Skeletal muscle satellite cell (primary cell): ENCODE results near the gene UGT2A2.

Experiments used
- H3K27me3 ChIP-seq: 2 replicates; pipeline ENCODE4 v1.7.0; 2013; ENCODE audit warnings: low read length; ENCODE audit not compliant: control insufficient read depth, insufficient read depth
- H3K36me3 ChIP-seq: 2 replicates; pipeline ENCODE4 v1.7.0; 2013; ENCODE audit warnings: mild to moderate bottlenecking, control low read depth, low read length; ENCODE audit not compliant: insufficient read depth
- H3K4me1 ChIP-seq: 2 replicates; pipeline ENCODE4 v1.7.0; 2013; ENCODE audit warnings: low read length; ENCODE audit not compliant: control insufficient read depth, insufficient read depth
- H3K4me2 ChIP-seq: 2 replicates; pipeline ENCODE4 v1.7.0; 2013; ENCODE audit warnings: mild to moderate bottlenecking, low read length
- H3K4me3 ChIP-seq: 2 replicates; pipeline ENCODE4 v1.7.0; 2013; ENCODE audit warnings: low read length
- H3K9ac ChIP-seq: 2 replicates; pipeline ENCODE4 v1.7.0; 2013; ENCODE audit warnings: mild to moderate bottlenecking, low read depth, low read length, moderate library complexity
- H3K9me3 ChIP-seq: replicated peaks from 2 replicates; pipeline ENCODE4 v1.7.0; 2013; ENCODE audit warnings: mild to moderate bottlenecking, control low read depth, low read length

UGT2A2 gene

DNA sequence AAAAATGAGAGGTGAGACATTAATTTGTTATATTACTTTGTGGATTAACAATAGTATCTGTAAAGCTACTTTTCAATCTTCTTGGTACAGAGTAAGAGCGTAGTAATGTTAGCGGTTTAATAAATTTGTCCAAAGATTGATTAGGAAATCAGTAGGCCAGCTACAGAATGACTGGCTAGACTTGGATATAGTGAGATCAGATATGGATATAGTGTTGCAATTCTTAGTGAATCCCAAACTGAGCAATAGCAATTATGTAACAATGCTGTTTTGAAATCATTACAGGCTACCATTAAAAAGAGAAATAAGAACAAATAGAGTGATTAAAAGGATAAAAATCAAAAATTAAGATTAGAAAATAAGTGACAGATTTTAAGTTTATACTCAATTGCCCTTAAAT, 847 bp upstream of the UGT2A2 start:
- H3K4me3 ChIP-seq, result no peak overlapping the region
- H3K9ac ChIP-seq, result no peak overlapping the region
- H3K9me3 ChIP-seq, result no peaks in the 10 kb centered on the region
- no peaks in the 10 kb centered on the region for H3K4me1 ChIP-seq
- no peak overlapping the region for H3K4me2 ChIP-seq
- H3K36me3 ChIP-seq, result no peaks in the 10 kb centered on the region
- H3K27me3 ChIP-seq, result no peaks in the 10 kb centered on the region

DNA sequence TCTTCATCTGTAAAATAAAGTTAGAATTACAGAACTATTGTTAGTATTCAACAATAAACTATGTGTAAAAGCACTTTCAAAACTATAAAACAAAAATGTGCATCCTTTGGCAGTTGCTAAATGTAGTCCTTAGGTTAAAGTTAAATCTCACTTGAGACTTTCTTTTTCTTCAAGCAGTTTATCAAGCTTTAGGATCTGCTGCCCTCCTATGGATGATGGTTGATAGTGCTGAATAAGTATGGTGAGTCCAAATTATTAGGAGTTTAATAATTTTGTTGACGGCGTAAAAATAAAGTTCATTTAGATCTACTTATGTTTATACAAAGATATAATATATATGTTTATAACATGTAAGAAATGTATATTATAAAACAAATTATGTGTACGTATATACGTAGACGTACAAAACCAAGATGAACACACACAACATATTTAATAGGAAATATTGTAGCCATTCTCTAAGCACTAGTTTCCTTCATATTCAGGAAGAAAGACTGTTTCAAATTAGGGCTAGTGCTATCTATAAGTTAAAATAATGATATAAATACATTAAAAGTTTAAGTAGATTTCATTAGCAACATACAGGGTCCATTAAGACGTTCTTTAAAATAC, 22.3 kb downstream of the UGT2A2 start:
- H3K9ac ChIP-seq, result no peak overlapping the region
- no peak overlapping the region for H3K4me3 ChIP-seq
- no peaks in the 10 kb centered on the region for H3K27me3 ChIP-seq
- H3K36me3 ChIP-seq, result no peaks in the 10 kb centered on the region
- H3K4me2 ChIP-seq, result no peak overlapping the region
- no peaks in the 10 kb centered on the region for H3K4me1 ChIP-seq
- H3K9me3 ChIP-seq, result no peaks in the 10 kb centered on the region

DNA sequence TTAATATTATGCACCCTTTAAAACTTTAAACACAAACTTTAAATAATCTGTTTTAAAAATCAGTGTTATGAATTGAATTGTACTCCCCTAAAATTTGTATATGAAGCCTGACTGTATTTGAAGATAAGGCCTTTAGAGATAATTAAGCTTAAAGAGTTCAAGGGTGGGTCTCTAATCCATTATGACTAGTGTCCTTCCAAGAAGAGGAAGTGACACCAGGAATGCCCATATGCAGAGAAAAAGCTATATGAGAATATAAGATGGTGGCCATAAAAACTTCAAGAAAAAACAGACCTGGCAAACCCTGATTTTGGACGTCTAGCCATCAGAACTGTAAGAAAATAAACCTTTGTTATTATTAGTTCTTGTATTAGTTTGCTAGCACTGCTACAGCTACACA, 29.0 kb downstream of the UGT2A2 start:
- Histone ChIP-seq H3K9ac (no peak overlapping the region), H3K4me2 (no peak overlapping the region), H3K9me3 (no peaks in the 10 kb centered on the region), H3K4me1 (no peaks in the 10 kb centered on the region), H3K27me3 (no peaks in the 10 kb centered on the region), H3K4me3 (no peak overlapping the region), H3K36me3 (no peaks in the 10 kb centered on the region)

DNA sequence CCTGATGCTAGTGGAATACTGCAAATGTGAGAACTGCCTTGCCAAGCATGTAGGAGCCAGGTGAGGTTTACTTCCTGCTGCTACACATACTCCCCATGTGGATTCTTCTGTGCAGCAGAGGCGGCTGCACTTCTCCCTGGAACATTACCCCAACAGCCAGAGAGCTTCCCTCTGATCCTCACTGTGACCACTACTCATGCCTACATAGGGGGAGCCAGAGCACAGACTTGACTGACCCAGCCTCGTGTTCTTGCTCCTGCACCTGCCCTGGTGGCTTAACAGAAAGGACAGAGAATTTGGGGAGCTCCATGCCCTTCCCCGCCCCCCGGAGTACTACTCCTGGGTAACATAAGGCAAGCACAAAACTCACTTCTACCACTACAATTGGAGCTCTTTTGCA, 38.4 kb downstream of the UGT2A2 start:
- Histone ChIP-seq H3K27me3 (no peaks in the 10 kb centered on the region), H3K9ac (no peak overlapping the region), H3K9me3 (no peaks in the 10 kb centered on the region), H3K4me3 (no peak overlapping the region), H3K4me1 (no peaks in the 10 kb centered on the region), H3K4me2 (no peak overlapping the region), H3K36me3 (no peaks in the 10 kb centered on the region)

DNA sequence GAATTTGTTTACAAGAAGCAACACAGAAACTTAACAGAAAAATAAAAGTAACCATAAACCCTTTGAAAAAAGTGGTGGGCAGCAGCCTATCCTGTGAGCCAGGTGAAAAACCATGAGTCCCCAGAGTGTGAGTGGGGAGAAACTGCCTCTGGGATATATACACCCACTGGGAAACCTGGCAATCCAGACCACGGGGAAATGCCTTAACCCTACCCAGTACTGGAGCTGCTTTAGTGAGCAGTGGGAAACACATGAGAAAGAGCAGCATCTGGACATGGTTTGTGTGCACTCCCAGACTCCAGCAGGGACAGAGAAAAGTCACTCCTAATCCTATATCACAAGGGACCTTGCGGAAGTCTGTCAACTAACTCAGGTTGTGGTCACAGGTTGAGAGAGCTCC, 39.4 kb downstream of the UGT2A2 start:
- Histone ChIP-seq H3K27me3 (no peaks in the 10 kb centered on the region), H3K36me3 (no peaks in the 10 kb centered on the region), H3K4me3 (no peak overlapping the region), H3K9ac (no peak overlapping the region), H3K9me3 (no peaks in the 10 kb centered on the region), H3K4me1 (no peaks in the 10 kb centered on the region), H3K4me2 (no peak overlapping the region)

DNA sequence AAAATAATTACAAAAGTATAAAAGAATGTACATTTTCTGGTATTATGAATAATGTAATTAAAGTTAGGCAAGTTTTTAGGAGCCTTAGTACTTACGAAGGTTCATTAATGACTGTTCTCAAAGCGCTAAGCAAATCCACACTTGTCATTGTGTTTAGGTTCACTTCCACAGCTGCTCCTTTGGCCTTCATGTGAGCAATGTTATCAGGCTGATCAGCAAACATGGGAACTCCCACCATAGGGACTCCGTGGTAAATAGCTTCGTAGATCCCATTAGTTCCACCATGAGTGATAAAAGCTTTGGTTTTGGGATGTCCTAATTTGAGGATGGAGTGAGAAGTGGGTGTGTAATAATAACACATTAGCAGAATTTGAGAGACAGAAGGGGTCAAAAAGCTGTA, 45.1 kb downstream of the UGT2A2 start:
- Histone ChIP-seq H3K36me3 (no peaks in the 10 kb centered on the region), H3K9ac (no peak overlapping the region), H3K4me1 (no peaks in the 10 kb centered on the region), H3K4me3 (no peak overlapping the region), H3K9me3 (no peaks in the 10 kb centered on the region), H3K27me3 (no peaks in the 10 kb centered on the region), H3K4me2 (no peak overlapping the region)

DNA sequence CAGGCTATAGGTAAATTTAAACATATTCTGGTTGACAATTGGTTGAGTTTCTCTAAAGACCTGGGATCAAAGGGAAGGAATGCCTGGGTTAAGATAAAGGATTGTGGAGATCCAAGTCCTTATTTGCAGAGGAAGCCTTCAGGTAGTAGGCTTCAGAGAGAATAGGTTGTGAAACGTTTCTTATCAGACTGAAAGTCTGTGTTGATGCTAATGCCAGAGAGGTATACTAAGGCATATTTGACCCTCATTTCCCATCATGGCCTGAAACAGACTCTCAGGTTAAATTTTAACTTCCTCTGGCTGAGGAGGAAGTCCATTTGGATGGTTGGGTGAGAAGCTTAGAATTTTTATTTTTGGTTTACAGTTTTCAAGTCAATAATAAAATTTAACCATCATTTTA, 48.1 kb downstream of the UGT2A2 start:
- H3K4me1 ChIP-seq, result no peaks in the 10 kb centered on the region
- no peaks in the 10 kb centered on the region for H3K9me3 ChIP-seq
- H3K27me3 ChIP-seq, result no peaks in the 10 kb centered on the region
- H3K9ac ChIP-seq, result no peak overlapping the region
- H3K4me3 ChIP-seq, result no peak overlapping the region
- no peak overlapping the region for H3K4me2 ChIP-seq
- H3K36me3 ChIP-seq, result no peaks in the 10 kb centered on the region

DNA sequence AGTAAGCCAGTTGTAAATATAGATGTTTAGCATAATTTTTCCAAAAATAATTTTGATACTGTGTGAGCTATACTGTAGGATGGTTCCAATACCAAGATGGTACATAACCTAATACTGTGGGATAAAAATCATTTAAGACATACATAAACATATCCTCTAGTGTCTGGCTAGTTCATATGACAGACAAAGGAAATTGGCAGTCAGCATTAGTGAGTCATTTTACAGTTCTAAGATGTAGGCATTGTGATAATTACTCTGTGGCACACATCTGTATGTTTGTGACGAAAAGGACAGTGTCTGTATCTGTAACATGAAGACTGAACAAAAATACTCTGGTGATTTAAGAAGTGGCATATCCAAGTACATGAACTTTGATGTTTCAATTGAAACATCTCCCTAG, 49.6 kb downstream of the UGT2A2 start:
- Histone ChIP-seq H3K36me3 (no peaks in the 10 kb centered on the region), H3K4me1 (no peaks in the 10 kb centered on the region), H3K4me2 (no peak overlapping the region), H3K4me3 (no peak overlapping the region), H3K9ac (no peak overlapping the region), H3K27me3 (no peaks in the 10 kb centered on the region), H3K9me3 (no peaks in the 10 kb centered on the region)

DNA sequence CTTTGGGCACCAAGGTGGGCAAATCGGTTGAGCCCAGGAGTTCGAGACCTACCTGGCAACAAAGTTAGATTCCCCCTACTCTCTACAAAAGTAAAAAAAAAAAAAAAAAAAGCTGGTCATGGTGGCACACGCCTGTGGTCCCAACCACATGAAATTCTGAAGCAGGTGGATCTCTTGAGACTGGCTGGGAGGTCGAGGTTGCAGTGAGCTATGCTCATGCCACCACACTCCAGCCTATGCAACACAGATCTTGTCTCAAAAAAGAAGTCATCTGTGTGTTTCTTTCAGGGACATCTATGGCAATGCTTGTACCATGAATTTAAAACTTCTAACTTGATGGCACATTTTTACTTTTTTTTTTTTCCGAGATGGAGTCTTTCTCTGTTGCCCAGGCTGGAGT, 55.3 kb downstream of the UGT2A2 start:
- H3K4me2 ChIP-seq, result no peak overlapping the region
- no peaks in the 10 kb centered on the region for H3K27me3 ChIP-seq
- H3K9ac ChIP-seq, result no peak overlapping the region
- H3K36me3 ChIP-seq, result no peaks in the 10 kb centered on the region
- no peaks in the 10 kb centered on the region for H3K4me1 ChIP-seq
- H3K4me3 ChIP-seq, result no peak overlapping the region
- H3K9me3 ChIP-seq, result no peaks in the 10 kb centered on the region

DNA sequence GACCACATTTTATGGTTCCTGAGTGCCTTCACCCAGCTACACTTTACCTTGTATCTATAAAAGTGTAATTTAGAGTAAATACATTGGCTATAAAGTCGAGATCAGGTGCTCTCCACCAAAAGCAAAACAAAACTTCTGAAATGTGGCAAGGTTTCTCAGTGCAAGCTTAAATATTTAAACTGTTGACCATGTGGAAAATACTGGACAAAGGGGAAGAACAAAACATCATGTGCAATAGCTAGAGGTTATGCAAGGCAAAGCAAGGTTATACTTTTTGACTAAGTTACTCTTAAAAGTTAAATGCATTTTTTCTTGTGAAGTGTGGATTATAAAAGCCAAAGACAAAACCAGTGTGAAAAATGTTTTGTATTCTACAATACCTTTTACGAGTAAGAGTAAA, 55.9 kb downstream of the UGT2A2 start:
- Histone ChIP-seq H3K4me1 (no peaks in the 10 kb centered on the region), H3K27me3 (no peaks in the 10 kb centered on the region), H3K9me3 (no peaks in the 10 kb centered on the region), H3K4me3 (no peak overlapping the region), H3K36me3 (no peaks in the 10 kb centered on the region), H3K4me2 (no peak overlapping the region), H3K9ac (no peak overlapping the region)

DNA sequence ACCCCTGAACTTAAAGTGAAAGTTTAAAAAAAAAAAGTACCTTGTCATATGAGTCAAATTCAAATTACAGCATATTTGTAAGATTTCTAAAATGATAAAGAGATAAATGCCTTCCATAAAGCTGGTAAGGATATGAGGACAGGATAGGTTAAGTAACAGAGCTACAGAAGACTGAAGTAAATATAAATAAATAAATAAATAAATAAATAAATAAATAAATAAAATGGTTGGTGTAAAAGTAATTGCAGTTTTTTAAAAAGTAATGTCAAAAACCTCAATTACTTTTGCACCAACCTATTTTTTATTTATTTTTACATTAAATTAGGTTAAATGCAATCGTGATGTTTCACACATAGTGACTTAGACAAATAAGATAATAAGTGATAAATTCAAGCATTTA, 62.2 kb downstream of the UGT2A2 start:
- no peak overlapping the region for H3K4me2 ChIP-seq
- H3K4me1 ChIP-seq, result no peaks in the 10 kb centered on the region
- H3K4me3 ChIP-seq, result no peak overlapping the region
- no peak overlapping the region for H3K9ac ChIP-seq
- H3K27me3 ChIP-seq, result no peaks in the 10 kb centered on the region
- no peaks in the 10 kb centered on the region for H3K36me3 ChIP-seq
- H3K9me3 ChIP-seq, result no peaks in the 10 kb centered on the region

DNA sequence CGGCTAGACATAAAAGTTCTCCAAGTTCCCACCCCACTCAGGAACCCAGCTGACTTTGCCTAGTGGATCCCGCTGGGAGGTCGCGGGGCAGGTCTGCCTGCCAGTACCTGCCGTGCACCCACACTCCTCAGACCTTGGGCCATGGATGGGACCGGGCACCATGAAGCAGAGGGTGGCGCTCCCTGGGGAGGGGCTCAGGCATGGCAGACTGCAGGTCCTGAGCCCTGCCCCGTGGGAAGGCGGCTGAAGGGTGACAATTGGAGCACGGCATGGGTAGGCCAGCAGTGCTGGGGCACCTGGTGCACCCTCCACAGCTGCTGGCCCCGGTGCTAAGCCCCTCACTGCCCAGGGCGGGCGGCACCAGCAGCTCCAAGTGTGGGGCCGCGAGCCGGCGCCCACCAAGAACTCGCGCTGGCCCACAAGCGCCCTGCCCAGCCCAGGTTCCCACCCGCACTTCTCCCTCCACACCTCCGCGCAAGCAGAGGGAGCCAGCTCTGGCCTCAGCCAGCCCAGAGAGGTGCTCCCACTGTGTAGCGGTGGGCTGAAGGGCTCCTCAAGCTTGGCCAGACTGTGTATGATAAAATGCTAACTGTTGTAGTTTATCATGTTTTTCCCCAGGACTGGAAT, 63.1 kb downstream of the UGT2A2 start:
- H3K9me3 ChIP-seq, result no peaks in the 10 kb centered on the region

More for the DNA sequence above, 63.1 kb downstream of the UGT2A2 start:
- no peak overlapping the region for H3K4me3 ChIP-seq
- H3K4me2 ChIP-seq, result no peak overlapping the region
- no peaks in the 10 kb centered on the region for H3K27me3 ChIP-seq
- no peaks in the 10 kb centered on the region for H3K4me1 ChIP-seq
- no peaks in the 10 kb centered on the region for H3K36me3 ChIP-seq
- no peak overlapping the region for H3K9ac ChIP-seq
